HG02623 (cell line): ENCODE results near the gene PMS2.
"Not testable (repeated sequence)": the region's sequence is repeated elsewhere in the genome, so short reads cannot be mapped to it uniquely, and the experiment has no call there.

Source experiments
- ATAC-seq: cut with Tn5 transposase; IDR thresholded peaks from one replicate; pipeline ENCODE4 v1.9.1; 2021; ENCODE audit warnings: moderate library complexity; ENCODE audit not compliant: unreplicated experiment

Gene PMS2

DNA sequence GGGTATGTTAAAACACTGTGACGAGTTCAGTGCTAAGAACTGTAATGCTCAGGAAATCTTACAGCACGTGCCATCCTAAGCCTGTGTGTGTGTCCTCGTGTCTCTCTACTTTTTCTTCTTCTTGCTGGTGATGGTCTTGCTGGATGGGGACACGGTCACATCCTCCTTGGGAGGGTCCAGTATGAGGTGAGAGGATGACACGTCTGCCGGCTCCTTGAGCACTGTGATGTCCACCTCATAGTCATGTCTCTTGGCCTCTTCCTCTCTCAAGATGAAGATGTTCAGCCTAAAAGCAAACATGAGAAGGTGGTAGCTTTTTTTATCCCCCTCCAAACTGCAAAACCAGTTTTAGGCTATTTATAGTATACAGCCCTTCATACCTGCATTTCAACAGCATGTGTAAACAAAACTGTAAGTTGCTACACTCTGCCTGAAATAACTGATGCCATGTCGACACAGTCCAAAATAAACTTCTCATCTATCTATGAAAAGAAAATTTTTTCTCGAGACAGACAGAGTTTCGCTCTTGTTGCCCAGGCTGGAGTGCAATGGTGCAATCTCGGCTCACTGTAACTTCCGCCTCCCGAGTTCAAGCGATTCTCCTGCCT, 82.5 kb downstream of the PMS2 start:
- ATAC-seq, result not testable (repeated sequence)

DNA sequence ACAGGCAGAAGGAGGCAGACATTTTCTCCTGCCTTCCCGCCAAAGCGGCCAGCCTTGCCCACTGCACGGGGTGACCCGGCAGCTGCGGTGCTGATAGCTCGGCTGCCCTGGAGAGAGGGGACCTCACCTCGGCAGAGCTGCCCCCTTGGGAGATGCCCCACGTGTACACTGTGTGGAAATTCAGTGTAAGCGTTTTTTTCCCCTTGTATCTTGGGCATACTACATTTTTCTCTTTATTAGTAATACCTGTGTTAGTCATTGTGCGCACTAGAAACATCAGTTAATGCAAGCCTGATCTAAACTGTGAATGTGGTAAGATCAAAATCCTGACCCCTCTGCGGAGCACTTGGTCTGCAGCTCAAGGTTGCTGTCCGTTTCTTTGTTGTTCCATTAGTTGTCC, 84.2 kb downstream of the PMS2 start:
- not testable (repeated sequence) for ATAC-seq

DNA sequence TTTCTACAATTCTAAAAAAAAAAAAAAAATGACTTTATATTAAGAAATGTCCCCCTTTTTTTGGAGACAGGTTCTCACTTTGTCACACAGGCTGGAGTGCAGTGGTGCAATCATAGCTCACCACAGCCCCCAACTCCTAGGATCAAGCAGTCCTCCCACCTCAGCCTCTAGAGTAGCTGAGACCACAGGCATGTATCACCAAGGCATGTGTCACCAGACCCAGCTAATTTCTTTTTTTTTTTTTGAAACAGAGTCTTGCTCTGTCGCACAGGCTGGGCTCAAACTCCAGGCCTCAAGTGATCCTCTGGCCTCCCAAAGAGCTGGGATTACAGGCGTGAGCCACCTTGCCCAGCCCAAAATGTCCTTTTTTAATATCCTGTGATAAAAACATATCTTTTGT, 84.7 kb downstream of the PMS2 start:
- ATAC-seq, result not testable (repeated sequence)
